GM12865 (cell line): ENCODE results near the gene DAPK2.
"Not testable (repeated sequence)": the region's sequence is repeated elsewhere in the genome, so short reads cannot be mapped to it uniquely, and the experiment has no call there.

Experiments
- DNase-seq: peaks from one replicate; pipeline ENCODE4 v3.0.0; 2010; ENCODE audit warnings: low read depth
- H3K4me3 ChIP-seq: 2 replicates; pipeline ENCODE4 v1.5.1; 2011; ENCODE audit warnings: mild to moderate bottlenecking, low read depth, low read length, control low read depth
- TF ChIP-seq, protein P1 (sequence below): IDR thresholded peaks from 2 replicates; pipeline ENCODE4 v1.5.1; 2011; ENCODE audit warnings: low read length, control low read depth, low read depth, inconsistent platforms; ENCODE audit not compliant: insufficient read depth; ENCODE audit errors: missing control alignments

DAPK2 gene

DNA sequence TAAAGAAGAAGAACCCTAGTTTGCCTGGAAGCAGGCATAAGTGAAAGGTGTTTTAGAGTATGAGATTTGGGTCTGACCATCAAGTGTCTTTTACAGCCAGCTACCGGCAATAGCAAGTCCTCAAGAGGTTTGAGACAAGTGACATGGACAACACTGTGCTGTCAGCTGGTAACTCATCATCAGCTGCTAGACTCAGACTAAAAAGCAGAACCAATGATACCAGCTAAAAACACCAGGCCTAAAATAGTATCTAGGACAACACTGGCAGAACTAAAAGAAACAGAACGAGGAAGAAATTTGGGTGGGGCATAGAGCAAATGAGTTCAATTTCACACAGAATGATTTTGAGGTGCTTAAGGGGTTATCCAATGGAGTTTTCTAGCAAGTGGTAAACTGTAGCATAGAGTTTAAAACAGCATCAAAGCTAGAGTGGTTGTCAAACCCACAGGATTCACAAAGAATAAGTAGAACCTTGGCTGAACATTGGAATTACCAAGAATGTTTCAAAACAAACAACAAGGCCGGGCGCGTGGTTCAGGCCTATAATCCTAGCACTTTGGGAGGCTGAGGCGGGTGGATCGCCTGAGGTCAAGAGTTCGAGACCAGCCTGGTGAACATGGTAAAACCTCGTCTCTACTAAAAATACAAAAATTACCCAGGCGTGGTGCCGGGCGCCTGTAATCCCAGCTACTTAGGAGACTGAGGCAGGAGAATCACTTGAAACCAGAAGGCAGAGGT lies 43.4 kb upstream of the DAPK2 start:
- TF ChIP-seq, protein P1, sequence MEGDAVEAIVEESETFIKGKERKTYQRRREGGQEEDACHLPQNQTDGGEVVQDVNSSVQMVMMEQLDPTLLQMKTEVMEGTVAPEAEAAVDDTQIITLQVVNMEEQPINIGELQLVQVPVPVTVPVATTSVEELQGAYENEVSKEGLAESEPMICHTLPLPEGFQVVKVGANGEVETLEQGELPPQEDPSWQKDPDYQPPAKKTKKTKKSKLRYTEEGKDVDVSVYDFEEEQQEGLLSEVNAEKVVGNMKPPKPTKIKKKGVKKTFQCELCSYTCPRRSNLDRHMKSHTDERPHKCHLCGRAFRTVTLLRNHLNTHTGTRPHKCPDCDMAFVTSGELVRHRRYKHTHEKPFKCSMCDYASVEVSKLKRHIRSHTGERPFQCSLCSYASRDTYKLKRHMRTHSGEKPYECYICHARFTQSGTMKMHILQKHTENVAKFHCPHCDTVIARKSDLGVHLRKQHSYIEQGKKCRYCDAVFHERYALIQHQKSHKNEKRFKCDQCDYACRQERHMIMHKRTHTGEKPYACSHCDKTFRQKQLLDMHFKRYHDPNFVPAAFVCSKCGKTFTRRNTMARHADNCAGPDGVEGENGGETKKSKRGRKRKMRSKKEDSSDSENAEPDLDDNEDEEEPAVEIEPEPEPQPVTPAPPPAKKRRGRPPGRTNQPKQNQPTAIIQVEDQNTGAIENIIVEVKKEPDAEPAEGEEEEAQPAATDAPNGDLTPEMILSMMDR: no peak
- DNase-seq: peak; percentile 79

DNA sequence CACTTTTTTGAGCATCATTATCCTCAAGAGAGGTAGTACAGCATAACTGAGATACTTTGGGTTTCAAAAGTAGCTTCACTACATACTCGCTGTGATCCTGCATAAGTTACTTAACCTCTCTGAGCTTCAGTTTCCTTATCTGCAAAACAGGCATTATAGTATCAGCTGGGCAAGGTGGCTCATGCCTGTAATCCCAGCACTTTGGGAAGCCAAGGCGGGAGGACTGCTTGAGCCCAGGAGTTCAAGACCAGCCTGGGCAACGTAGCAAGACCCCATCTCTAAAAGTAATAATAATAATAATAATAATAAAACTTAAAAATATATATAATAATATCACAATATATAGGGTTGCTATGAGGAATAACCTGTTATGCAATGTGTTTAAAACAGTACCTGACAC lies 36.5 kb upstream of the DAPK2 start:
- no peak overlapping the region for H3K4me3 ChIP-seq
- DNase-seq: no peak
- TF ChIP-seq, protein P1: no peak

More for the DNA sequence above, 43.4 kb upstream of the DAPK2 start:
- peak overlapping the region; percentile 49 for H3K4me3 ChIP-seq

DNA sequence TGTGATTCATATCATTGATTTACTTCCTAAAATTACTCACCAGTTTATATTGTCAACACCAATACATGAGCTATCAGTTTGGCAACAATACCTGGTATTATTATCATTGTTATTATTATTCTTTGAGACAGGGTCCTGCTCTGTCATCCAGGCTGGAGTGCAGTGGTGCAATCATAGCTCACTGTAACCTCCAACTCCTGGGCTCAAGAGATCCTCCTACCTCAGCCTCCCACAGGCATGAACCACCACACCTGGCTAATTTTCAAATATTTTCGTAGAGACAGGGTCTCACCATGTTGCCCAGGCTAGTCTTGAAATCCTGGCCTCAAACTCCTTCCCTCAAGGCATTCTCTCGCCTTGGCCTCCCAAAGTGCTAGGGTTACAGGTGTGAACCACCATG lies 27.2 kb upstream of the DAPK2 start:
- DNase-seq, H3K4me3 ChIP-seq: not testable (repeated sequence)

DNA sequence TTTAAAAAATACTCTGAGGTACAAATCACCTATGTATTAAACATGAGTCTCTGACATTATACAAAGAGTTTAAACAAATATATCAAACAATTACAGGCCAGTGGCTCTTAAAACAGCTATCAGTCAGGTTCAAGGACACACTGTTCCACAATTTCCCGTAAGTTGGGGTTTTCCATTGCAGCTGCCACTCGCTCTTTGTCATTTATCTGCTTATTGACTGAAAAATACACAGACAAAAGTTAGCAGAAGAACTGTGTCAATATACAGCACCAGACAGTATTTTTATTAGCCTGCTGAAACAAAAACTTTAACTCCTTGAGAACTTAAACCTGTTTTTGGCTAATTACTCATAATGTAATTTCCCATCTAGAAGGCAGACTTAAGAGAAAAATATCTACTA lies 26.5 kb upstream of the DAPK2 start:
- no peak for DNase-seq
- TF ChIP-seq, protein P1: no peak
- no peak overlapping the region for H3K4me3 ChIP-seq

DNA sequence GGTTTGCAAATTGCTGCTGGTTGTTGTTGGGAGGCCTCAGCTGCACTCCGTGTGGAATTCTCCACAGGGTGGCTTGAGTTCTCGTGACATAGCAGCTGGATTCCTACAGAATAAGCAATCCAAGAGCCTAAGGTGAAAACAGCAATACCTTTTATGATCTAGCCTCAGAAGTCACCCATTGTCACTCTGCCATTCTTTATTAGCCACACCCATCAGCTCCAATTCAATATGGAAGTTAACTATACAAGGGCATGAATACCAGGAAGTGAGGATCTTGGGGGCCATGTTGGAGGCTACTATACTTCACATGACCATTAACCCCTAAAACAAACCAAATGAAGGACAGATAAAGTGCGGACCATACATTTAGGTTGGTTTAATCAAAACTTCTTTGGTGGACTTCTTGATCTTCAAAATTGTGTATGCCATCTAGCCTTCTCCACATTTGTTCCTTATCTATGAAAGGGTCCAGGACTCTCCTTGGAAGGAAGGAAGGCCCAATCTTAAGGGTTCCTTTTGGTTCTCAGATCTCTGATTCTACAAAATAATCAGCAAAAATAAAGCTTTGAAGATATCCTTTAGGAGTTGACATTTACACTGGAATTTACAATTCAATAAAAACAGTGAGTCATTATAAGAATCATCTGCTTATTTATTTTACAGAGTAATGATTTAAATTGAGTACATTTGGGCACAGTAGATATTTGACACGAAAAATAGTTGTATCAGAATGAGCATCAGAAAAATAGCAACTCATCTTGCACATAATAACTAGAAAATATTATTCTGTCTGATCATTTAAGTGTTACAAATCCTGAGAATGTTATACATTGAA lies 25.9 kb upstream of the DAPK2 start:
- TF ChIP-seq, protein P1: no peak
- H3K4me3 ChIP-seq: no peak overlapping the region

DNA sequence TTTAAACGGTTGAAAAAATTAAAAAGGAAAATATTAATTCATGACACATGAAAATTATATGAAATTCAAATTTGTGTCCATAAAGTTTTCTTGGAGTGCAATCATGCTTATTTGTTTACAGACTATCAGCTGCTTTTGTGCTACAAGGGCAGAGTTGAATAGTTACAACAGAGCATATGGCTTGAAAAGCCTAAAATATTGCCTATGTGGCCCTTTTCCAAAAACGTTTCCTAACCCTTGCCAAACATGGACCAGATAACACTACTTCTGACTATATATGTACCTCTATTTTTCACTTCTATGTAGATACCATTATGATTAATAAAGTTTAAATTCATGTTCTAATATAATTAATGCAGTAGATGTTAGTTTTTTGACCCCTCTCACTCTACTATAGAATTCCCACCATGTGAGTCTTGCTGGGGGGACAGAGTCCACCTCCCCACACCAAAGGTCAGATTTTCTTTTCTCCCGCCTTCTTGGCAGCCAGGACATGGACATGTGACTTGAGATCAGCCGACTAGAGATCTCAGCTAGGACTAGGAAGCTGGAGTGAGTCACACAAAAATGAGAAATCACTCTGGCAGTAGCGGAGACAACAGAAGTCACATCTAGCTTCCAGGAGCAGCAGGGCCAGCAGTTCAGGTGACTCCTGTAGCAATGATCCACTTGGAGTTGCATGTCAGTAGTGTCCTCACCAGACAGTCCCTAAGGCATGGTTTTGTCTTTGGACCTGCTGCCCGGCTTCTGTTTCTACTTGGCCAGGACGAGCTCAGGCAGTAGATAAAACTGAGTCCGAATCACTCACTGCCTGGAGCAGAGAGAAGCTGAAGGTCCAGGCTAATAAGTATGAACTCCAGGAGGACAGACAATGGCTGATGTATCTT lies 24.9 kb upstream of the DAPK2 start:
- no peak for DNase-seq
- TF ChIP-seq, protein P1: no peak
- no peak overlapping the region for H3K4me3 ChIP-seq

More for the DNA sequence above, 25.9 kb upstream of the DAPK2 start:
- no peak for DNase-seq

DNA sequence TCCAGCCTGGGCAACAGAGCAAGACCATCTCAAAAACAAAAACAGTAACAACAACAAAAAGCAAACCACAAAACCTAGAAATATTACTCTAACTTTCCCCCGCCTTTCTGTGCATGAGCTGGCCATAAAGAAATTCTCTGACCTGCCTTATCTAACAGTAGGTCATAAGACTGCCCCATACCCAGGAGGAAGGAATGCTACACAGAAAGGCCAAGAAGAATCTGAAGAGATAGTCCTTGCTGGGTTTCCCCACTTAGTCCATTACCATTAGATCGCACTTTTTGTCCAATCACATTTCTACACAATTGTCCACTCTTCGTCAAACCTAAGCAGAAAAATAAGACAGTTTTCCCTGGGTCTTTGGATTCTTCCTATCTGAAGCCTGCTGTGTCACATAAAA lies 23.8 kb upstream of the DAPK2 start:
- TF ChIP-seq, protein P1: no peak
- DNase-seq: no peak
- H3K4me3 ChIP-seq: no peak overlapping the region
